NCI-H128 (cell line): ENCODE measurements around the gene ZNF544.
"Not testable (repeated sequence)": the region's sequence is repeated elsewhere in the genome, so short reads cannot be mapped to it uniquely, and the experiment has no call there.

ENCODE experiments used
- DNase-seq: peaks from one replicate; lab custom pipeline; 2025; ENCODE audit not compliant: unreplicated experiment; lab: John Stamatoyannopoulos, UW

Gene ZNF544

DNA sequence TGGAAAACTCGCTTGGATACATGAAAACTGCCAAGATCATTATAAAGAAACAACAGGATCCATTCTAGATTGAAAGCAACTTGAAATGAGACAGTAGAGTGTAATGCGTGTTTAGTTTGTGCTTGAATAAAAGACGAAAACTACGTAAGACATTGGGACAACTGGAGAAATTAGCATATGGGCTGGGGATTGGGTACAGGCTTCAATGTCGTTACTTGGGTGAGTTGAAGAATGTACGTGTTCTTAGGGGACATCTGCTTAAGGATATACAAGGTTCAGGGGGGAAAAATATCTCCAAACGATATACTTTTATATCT lies 76.0 kb downstream of the ZNF544 start:
- no peak for DNase-seq

DNA sequence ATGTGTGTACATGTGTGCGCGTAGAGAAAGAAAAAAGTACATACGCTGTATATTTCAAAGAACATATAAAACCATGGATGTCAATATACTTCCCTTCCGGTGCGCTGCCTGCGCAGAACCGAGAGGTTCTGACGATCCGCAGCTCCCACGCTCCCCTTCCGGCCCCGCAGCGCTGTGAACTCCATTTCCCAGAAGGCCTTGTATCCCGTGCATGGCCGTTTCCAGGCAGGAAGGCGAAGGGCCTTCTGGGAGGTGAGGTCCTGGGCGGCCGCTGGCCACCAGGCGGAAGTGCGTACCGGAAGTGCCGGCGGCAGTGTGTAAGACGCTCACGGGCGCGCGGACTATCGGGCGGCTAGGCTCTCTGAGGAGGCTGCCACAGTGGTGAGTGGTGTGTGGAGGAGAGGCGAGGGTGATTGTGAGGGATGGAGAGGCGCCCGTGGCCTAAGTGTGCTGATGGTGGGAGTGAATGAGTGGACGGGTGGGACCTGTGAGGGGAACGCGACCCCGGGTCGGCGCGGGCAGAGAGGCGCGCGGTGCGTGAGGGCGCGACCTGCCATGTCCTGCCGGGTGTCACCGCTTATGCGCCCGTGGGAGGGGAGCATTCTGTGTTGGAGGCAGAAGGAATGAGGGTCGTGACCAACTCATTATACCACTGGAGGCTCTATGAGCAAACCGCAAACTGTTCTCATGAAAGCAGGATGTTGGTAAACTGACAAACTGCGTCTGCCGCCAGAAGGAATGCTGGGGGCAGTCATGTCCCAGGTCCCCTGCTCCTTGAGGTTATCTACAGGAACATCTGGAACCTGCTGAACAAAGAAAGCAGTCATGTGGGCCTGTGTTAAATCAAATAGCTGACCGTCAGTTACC lies 76.6 kb downstream of the ZNF544 start, which contains the start of gene ERVK3-1:
TSS of gene ERVK3-1 (plus strand) at position 313 of the 867 bp plus-strand sequence. CDS start 6,792 bp downstream, outside the sequence.
- peak; percentile 87 for DNase-seq

DNA sequence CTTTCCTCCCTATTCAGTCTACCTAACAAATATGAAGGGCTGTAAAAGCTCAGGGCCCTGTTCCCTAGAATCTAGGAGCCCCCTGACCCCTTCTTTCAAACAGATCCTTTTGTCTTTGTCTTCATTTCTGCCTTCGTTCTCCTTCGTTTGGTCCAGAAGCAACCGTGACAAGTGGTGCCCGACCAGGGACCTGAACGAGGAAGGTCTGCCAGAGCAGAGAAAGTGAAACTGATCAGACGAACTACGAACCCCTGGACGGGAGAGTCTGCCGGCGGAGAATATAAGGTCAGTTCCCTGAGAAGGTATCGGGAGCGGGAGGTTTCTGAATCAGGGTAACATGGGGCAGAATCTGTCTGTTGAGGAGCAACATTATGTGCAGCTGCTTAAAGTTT lies 77.2 kb downstream of the ZNF544 start:
- no peak for DNase-seq

DNA sequence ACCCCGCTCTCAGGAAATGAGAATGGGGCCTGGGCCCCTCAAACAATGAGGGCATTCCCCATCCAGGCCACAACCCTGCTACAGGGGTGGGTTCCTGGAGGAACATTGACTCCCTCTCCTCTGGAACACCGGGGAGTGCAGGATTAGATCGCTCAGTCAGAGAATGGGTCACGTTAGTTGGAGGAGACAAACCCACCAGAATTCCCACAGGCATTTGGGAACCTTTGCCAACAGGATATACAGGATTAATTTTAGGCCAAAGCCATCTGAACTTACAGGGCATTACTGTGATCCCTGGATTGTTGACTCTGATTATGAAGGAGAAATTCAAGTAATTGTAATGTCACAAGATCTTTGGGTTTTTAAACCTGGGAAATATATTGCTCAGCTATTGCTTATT lies 79.0 kb downstream of the ZNF544 start:
- DNase-seq = no peak

DNA sequence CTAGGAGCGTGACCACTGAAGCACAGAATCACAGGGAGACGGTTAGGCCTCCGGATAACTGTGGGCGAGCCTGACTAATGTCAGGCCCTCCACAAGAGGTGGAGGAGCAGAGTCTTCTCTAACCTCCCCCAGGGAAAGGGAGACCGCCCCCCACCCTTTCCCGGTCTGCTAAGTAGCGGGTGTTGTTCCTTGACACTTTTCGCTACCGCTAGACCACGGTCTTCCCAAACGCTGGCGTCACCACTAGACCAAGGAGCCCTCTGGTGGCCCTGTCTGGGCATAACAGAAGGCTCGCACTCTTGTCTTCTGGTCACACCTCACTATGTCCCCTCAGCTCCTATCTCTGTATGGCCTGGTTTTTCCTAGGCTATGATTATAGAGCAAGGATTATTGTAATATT lies 82.0 kb downstream of the ZNF544 start:
- DNase-seq = not testable (repeated sequence)

DNA sequence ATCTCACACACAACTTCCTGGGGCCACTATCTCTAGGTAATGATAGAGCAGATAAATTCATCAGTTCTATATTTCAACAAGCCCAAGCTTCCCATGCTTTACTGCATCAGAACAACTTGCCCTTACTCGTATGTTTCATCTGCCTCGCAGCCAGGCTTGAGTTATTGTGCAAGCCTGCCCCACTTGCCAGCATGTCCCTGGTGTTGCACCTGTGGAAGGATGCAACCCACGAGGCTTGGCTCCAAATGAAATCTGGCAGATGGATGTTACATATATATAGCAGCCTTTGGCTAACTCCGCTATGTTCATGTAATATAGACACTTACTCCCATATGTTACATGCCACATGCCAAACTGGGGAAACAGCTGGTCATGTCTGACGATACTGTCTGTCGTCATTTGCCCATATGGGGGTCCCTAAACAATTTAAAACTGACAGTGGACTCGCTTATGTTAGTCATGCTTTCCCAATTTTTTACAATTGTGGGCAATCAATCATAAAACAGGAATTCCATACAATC lies 82.7 kb downstream of the ZNF544 start:
- DNase-seq = no peak
